ENCODE data around the gene SH3BP5L.

Gene SH3BP5L

GRCh38 chr1:248825909-248826760 lies at the start of gene SH3BP5L:
TSS of gene SH3BP5L (minus strand) at chr1:248825915. CDS start at chr1:248824935, 980 bp downstream.
- DNase-seq (ENCODE audit: low read depth in 2 of 2), result peak; percentile 77 to 86

- DNase-seq (ENCODE audit: low read depth in 2 of 2), result peak; percentile 73 to 82
These were observed 48.3 kb upstream of the SH3BP5L start for GRCh38 chr1:248873993-248874533.

- DNase-seq (ENCODE audit: low read depth in 2 of 2), result peak; percentile 96 to 97
These were observed 47.8 kb upstream of the SH3BP5L start for GRCh38 chr1:248873409-248873992.

GRCh38 chr1:248872752-248873408 lies 47.2 kb upstream of the SH3BP5L start:
- DNase-seq (ENCODE audit: low read depth in 2 of 2), result peak; percentile 49 to 51

GRCh38 chr1:248871837-248872401 lies 46.2 kb upstream of the SH3BP5L start:
- DNase-seq (ENCODE audit: low read depth in 2 of 2), result no peak

GRCh38 chr1:248862998-248863881 lies 37.5 kb upstream of the SH3BP5L start:
- peak; percentile 78 to 83 for DNase-seq (ENCODE audit: low read depth in 2 of 2)

- DNase-seq (ENCODE audit: low read depth in 2 of 2), result no peak
These were observed 36.9 kb upstream of the SH3BP5L start for GRCh38 chr1:248862695-248862997.

- no peak for DNase-seq (ENCODE audit: low read depth in 2 of 2)
These were observed 35.9 kb upstream of the SH3BP5L start for GRCh38 chr1:248861616-248862015.

GRCh38 chr1:248860007-248860406 lies 34.3 kb upstream of the SH3BP5L start:
- DNase-seq (ENCODE audit: low read depth in 2 of 2), result no peak

- peak; percentile 95 for DNase-seq (ENCODE audit: low read depth in 2 of 2)
These were observed 33.5 kb upstream of the SH3BP5L start, which contains the start of gene ZNF692 for GRCh38 chr1:248858891-248859889. TSS of gene ZNF692 (minus strand) at chr1:248859085. CDS start at chr1:248858309, 776 bp downstream.

- peak in 1 of 2 donors; percentile 25 for DNase-seq (ENCODE audit: low read depth in 2 of 2)
These were observed 32.6 kb upstream of the SH3BP5L start for GRCh38 chr1:248858096-248858890.

- no peak for DNase-seq (ENCODE audit: low read depth in 2 of 2)
These were observed 32.0 kb upstream of the SH3BP5L start for GRCh38 chr1:248857749-248858095.

GRCh38 chr1:248857201-248857600 lies 31.5 kb upstream of the SH3BP5L start:
- no peak for DNase-seq (ENCODE audit: low read depth in 2 of 2)

GRCh38 chr1:248856176-248856575 lies 30.5 kb upstream of the SH3BP5L start:
- no peak for DNase-seq (ENCODE audit: low read depth in 2 of 2)

GRCh38 chr1:248855580-248855979 lies 29.9 kb upstream of the SH3BP5L start:
- DNase-seq (ENCODE audit: low read depth in 2 of 2), result no peak

- DNase-seq (ENCODE audit: low read depth in 2 of 2), result no peak
These were observed 28.1 kb upstream of the SH3BP5L start for GRCh38 chr1:248853663-248854375.

- DNase-seq (ENCODE audit: low read depth in 2 of 2), result no peak
These were observed 27.0 kb upstream of the SH3BP5L start for GRCh38 chr1:248852481-248853405.

Data from activated CD4-positive, alpha-beta T cell treated with anti-CD3 and anti-CD28 coated beads for 24 hours (primary cell).